ENCODE results near the gene TBC1D8.

The TBC1D8 gene

GRCh38 chr2:100968146-100969145, 182.7 kb downstream of the TBC1D8 start:
- Histone ChIP-seq H3K27me3 (ENCODE audit: insufficient read depth, poor library complexity, severe bottlenecking) (no peaks in the 10 kb centered on the region), H3K27ac (replicated peaks) (no peak overlapping the region), H3K4me3 (replicated peaks; ENCODE audit: insufficient read depth, low read length) (no peak overlapping the region)
- no peak for TF ChIP-seq POLR2AphosphoS5 (IDR thresholded peaks at IDR 0.05; ENCODE audit: low read depth)
- TF ChIP-seq, protein P1, sequence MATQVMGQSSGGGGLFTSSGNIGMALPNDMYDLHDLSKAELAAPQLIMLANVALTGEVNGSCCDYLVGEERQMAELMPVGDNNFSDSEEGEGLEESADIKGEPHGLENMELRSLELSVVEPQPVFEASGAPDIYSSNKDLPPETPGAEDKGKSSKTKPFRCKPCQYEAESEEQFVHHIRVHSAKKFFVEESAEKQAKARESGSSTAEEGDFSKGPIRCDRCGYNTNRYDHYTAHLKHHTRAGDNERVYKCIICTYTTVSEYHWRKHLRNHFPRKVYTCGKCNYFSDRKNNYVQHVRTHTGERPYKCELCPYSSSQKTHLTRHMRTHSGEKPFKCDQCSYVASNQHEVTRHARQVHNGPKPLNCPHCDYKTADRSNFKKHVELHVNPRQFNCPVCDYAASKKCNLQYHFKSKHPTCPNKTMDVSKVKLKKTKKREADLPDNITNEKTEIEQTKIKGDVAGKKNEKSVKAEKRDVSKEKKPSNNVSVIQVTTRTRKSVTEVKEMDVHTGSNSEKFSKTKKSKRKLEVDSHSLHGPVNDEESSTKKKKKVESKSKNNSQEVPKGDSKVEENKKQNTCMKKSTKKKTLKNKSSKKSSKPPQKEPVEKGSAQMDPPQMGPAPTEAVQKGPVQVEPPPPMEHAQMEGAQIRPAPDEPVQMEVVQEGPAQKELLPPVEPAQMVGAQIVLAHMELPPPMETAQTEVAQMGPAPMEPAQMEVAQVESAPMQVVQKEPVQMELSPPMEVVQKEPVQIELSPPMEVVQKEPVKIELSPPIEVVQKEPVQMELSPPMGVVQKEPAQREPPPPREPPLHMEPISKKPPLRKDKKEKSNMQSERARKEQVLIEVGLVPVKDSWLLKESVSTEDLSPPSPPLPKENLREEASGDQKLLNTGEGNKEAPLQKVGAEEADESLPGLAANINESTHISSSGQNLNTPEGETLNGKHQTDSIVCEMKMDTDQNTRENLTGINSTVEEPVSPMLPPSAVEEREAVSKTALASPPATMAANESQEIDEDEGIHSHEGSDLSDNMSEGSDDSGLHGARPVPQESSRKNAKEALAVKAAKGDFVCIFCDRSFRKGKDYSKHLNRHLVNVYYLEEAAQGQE (IDR thresholded peaks at IDR 0.05; ENCODE audit: insufficient replicate concordance, low read depth): no peak
- no peak for DNase-seq (ENCODE audit: low read depth in 1 of 2, low spot score in 1 of 2)

DNA sequence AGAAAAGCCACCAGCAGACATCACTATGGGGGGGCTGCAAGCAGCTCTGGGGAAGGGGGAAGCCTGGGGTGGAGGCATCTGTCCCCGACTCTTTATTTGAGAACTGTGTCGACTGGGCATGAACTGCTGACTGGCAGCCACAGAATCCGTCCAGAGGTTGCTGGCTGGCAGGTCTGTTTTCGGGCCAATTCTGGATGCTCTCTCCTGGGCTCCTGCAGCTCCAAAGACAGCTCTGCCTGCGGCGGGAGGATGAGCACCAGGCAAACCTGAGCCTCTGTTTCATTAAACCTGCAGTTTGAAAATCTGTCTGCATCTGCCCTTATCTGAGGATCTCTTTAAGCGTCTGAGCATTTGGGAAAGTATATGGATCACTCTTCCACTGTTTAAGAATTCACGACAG, 183.5 kb downstream of the TBC1D8 start:
- Histone ChIP-seq H3K4me3 (replicated peaks; ENCODE audit: insufficient read depth, low read length) (no peak overlapping the region), H3K27me3 (ENCODE audit: insufficient read depth, poor library complexity, severe bottlenecking) (no peaks in the 10 kb centered on the region), H3K27ac (replicated peaks) (no peak overlapping the region)
- TF ChIP-seq POLR2AphosphoS5 (IDR thresholded peaks at IDR 0.05; ENCODE audit: low read depth): no peak
- no peak for TF ChIP-seq SPI1 (IDR thresholded peaks at IDR 0.05; ENCODE audit: borderline replicate concordance, low read depth)
- TF ChIP-seq GABPA (IDR thresholded peaks at IDR 0.05; ENCODE audit: low read depth): no peak
- TF ChIP-seq, protein P1 (IDR thresholded peaks at IDR 0.05; ENCODE audit: insufficient replicate concordance, low read depth): no peak
- DNase-seq (ENCODE audit: low read depth in 1 of 2, low spot score in 1 of 2): no peak

GRCh38 chr2:100965596-100965995, 185.6 kb downstream of the TBC1D8 start:
- H3K27me3 ChIP-seq (ENCODE audit: insufficient read depth, poor library complexity, severe bottlenecking): no peaks in the 10 kb centered on the region
- DNase-seq (ENCODE audit: low read depth in 1 of 2, low spot score in 1 of 2): no peak
- H3K4me3 ChIP-seq (replicated peaks; ENCODE audit: insufficient read depth, low read length): no peak overlapping the region
- no peak overlapping the region for H3K27ac ChIP-seq (replicated peaks)
- TF ChIP-seq, protein P2, sequence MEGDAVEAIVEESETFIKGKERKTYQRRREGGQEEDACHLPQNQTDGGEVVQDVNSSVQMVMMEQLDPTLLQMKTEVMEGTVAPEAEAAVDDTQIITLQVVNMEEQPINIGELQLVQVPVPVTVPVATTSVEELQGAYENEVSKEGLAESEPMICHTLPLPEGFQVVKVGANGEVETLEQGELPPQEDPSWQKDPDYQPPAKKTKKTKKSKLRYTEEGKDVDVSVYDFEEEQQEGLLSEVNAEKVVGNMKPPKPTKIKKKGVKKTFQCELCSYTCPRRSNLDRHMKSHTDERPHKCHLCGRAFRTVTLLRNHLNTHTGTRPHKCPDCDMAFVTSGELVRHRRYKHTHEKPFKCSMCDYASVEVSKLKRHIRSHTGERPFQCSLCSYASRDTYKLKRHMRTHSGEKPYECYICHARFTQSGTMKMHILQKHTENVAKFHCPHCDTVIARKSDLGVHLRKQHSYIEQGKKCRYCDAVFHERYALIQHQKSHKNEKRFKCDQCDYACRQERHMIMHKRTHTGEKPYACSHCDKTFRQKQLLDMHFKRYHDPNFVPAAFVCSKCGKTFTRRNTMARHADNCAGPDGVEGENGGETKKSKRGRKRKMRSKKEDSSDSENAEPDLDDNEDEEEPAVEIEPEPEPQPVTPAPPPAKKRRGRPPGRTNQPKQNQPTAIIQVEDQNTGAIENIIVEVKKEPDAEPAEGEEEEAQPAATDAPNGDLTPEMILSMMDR (IDR thresholded peaks at IDR 0.05; ENCODE audit: insufficient read depth, low read length): no peak
- TF ChIP-seq POLR2AphosphoS5 (IDR thresholded peaks at IDR 0.05; ENCODE audit: low read depth) (no peak), SPI1 (IDR thresholded peaks at IDR 0.05; ENCODE audit: borderline replicate concordance, low read depth) (no peak), GABPA (IDR thresholded peaks at IDR 0.05; ENCODE audit: low read depth) (no peak)
- TF ChIP-seq, protein P1 (IDR thresholded peaks at IDR 0.05; ENCODE audit: insufficient replicate concordance, low read depth): no peak

DNA sequence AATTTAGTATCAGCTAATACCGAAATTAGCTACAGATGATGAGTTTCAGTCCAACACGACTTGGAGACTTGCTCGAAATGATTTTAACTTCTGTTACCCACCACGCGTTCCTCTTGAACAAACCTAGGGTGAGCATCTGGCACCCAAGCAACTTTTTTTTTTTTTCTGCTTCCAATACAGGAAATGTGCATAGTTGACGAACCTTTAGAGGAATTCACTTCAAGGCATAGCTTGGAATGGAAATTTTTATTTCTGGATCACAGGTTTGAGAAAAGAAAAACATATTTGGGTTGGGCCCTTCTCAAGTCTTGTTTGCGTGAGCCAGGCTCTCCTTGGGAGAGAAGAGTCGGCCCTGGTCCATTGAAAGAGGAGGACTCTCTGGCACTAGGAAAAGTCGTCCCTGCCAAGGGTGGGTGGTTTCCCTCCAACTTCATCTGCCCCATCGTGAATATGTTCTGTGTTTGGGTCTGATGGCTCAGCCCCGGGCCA, 186.5 kb downstream of the TBC1D8 start:
- no peak overlapping the region for H3K27ac ChIP-seq (replicated peaks)

More for the DNA sequence above, 186.5 kb downstream of the TBC1D8 start:
- Histone ChIP-seq H3K27me3 (ENCODE audit: insufficient read depth, poor library complexity, severe bottlenecking) (no peaks in the 10 kb centered on the region), H3K4me3 (replicated peaks; ENCODE audit: insufficient read depth, low read length) (no peak overlapping the region)
- TF ChIP-seq SPI1 (IDR thresholded peaks at IDR 0.05; ENCODE audit: borderline replicate concordance, low read depth) (no peak), GABPA (IDR thresholded peaks at IDR 0.05; ENCODE audit: low read depth) (no peak), POLR2AphosphoS5 (IDR thresholded peaks at IDR 0.05; ENCODE audit: low read depth) (no peak)
- TF ChIP-seq, protein P1 (IDR thresholded peaks at IDR 0.05; ENCODE audit: insufficient replicate concordance, low read depth): no peak
- TF ChIP-seq, protein P2 (IDR thresholded peaks at IDR 0.05; ENCODE audit: insufficient read depth, low read length): no peak
- no peak for DNase-seq (ENCODE audit: low read depth in 1 of 2, low spot score in 1 of 2)

Measured in HL-60 (cell line).